ENCODE data around the gene ATF6B. TPM values are rescaled to one million over a fixed set of nuclear protein-coding genes. Genes with fewer than 3 reads are reported as not detected.

ATF6B gene
- total RNA-seq, 1 experiment from 2014 or later: 45.3 TPM

- Histone ChIP-seq H4K8ac (replicated peaks; ENCODE audit: insufficient read length, low read depth, low read length) (no peak overlapping the region), H3K9me3 (ENCODE audit: control insufficient read depth, low read depth, low read length) (no peaks in the 10 kb centered on the region), H2BK15ac (ENCODE audit: low read depth, low read length) (no peak overlapping the region), H2AK5ac (ENCODE audit: insufficient read length, low read length) (no peak overlapping the region), H2BK12ac (ENCODE audit: insufficient read length, low read depth, low read length) (no peak overlapping the region), H3K4me1 (ENCODE audit: insufficient read depth, low read length) (no peaks in the 10 kb centered on the region), H3K4ac (ENCODE audit: low read depth, low read length) (no peak overlapping the region), H3K79me2 (ENCODE audit: insufficient read depth, low read length) (no peaks in the 10 kb centered on the region), H3K18ac (ENCODE audit: insufficient read length, low read depth, low read length) (no peak overlapping the region), H3K27ac (ENCODE audit: insufficient read length, low read depth, low read length) (no peak overlapping the region), H2BK20ac (ENCODE audit: low read depth, low read length, poor library complexity, severe bottlenecking) (no peak overlapping the region), H3K23me2 (ENCODE audit: insufficient read length, low read depth, low read length, poor library complexity, severe bottlenecking) (no peaks in the 10 kb centered on the region), H3K23ac (ENCODE audit: insufficient read length, low read depth, low read length) (no peak overlapping the region), H2AFZ (ENCODE audit: low read length) (no peak overlapping the region), H3K56ac (ENCODE audit: insufficient read length, low read depth, low read length) (no peak overlapping the region), H3K79me1 (ENCODE audit: insufficient read depth, low read depth, low read length, poor library complexity, severe bottlenecking) (no peaks in the 10 kb centered on the region), H4K5ac (ENCODE audit: insufficient read length, low read depth, low read length) (no peak overlapping the region), H4K91ac (ENCODE audit: insufficient read length, low read depth, low read length) (no peak overlapping the region), H3K14ac (ENCODE audit: insufficient read depth, low read length) (no peak overlapping the region), H2BK5ac (ENCODE audit: insufficient read length, low read length) (no peak overlapping the region), H4K20me1 (ENCODE audit: control insufficient read depth, insufficient read depth, insufficient read length) (no peaks in the 10 kb centered on the region), H2BK120ac (ENCODE audit: low read depth, low read length, poor library complexity, severe bottlenecking) (no peak overlapping the region), H3K27me3 (ENCODE audit: insufficient read depth, low read length) (no peaks in the 10 kb centered on the region), H3K4me2 (ENCODE audit: insufficient read depth, insufficient read length, low read length) (no peak overlapping the region), H3T11ph (ENCODE audit: low read length) (no peak overlapping the region), H3K9ac (ENCODE audit: extremely low read depth, insufficient read length, low read length) (no peak overlapping the region)
- Mint-ChIP-seq H3K4me1 (no peaks in the 10 kb centered on the region; a peak in 1 of 4 replicates), H3K36me3 (ENCODE audit: insufficient read depth in 1 of 3, low read depth in 3 of 3) (no peaks in the 10 kb centered on the region), H3K9me3 (no peaks in the 10 kb centered on the region; a peak in 1 of 5 replicates), H3K27me3 (ENCODE audit: low read depth) (peaks cover 2% of the 10 kb centered on the region; the same call in 1 of the 2 replicates), H3K27ac (no peak overlapping the region; a peak in 1 of 7 replicates), H3K4me3 (no peak overlapping the region; a peak in 1 of 5 replicates)
- TF ChIP-seq, protein P1, sequence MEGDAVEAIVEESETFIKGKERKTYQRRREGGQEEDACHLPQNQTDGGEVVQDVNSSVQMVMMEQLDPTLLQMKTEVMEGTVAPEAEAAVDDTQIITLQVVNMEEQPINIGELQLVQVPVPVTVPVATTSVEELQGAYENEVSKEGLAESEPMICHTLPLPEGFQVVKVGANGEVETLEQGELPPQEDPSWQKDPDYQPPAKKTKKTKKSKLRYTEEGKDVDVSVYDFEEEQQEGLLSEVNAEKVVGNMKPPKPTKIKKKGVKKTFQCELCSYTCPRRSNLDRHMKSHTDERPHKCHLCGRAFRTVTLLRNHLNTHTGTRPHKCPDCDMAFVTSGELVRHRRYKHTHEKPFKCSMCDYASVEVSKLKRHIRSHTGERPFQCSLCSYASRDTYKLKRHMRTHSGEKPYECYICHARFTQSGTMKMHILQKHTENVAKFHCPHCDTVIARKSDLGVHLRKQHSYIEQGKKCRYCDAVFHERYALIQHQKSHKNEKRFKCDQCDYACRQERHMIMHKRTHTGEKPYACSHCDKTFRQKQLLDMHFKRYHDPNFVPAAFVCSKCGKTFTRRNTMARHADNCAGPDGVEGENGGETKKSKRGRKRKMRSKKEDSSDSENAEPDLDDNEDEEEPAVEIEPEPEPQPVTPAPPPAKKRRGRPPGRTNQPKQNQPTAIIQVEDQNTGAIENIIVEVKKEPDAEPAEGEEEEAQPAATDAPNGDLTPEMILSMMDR (conservative IDR thresholded peaks at IDR 0.05): peak; percentile 34; the same call in 2 of the 3 replicates
- DNase-seq: peak; percentile 66
- no CpG with 5 or more reads among the region's 90 CpGs for WGBS (ENCODE audit: extremely low coverage, insufficient read length, low lambda C conversion rate)
Measured at GRCh38 chr6:32096394-32097258, 31.4 kb downstream of the ATF6B start.

Data from H9 (cell line).